Activated T-cell treated with anti-CD3 and anti-CD28 coated beads for 48 hours (primary cell): ENCODE results near the gene SWSAP1.

Source experiments
- DNase-seq: peaks from one replicate; pipeline ENCODE4 v3.0.0-alpha.2; 2020; ENCODE audit warnings: low read depth

The SWSAP1 gene

GRCh38 chr19:11410682-11411081 is 36.2 kb downstream of the SWSAP1 start:
- no peak for DNase-seq

GRCh38 chr19:11414544-11414943 is 40.1 kb downstream of the SWSAP1 start:
- no peak for DNase-seq

- no peak for DNase-seq
Observed at GRCh38 chr19:11416346-11417052, 42.0 kb downstream of the SWSAP1 start.

GRCh38 chr19:11418094-11418548 is 43.7 kb downstream of the SWSAP1 start:
- no peak for DNase-seq

GRCh38 chr19:11418549-11419506 is 44.4 kb downstream of the SWSAP1 start, which contains the start of gene RGL3:
Gene RGL3 (minus strand): TSS chr19:11419314. CDS start chr19:11419278, 36 bp downstream.
- DNase-seq: no peak

GRCh38 chr19:11420429-11421370 is 46.2 kb downstream of the SWSAP1 start:
- no peak for DNase-seq

- peak; percentile 41 for DNase-seq
Observed at GRCh38 chr19:11421371-11422098, 47.1 kb downstream of the SWSAP1 start.

GRCh38 chr19:11422163-11423065 is 47.9 kb downstream of the SWSAP1 start:
- DNase-seq: peak; percentile 66

- no peak for DNase-seq
Observed at GRCh38 chr19:11423164-11423790, 48.8 kb downstream of the SWSAP1 start.

- DNase-seq: no peak
Observed at GRCh38 chr19:11423791-11424181, 49.3 kb downstream of the SWSAP1 start.
